CD4-positive, CD25-positive, alpha-beta regulatory T cell (primary cell): ENCODE measurements around the gene HNRNPLL. TPM values are rescaled to one million over a fixed set of nuclear protein-coding genes. Genes with fewer than 3 reads are reported as not detected.

Source experiments
- ATAC-seq, 2 donors: fragments of 150-1000 bp; cut with Tn5 transposase; one replicate each; pipeline ENCODE4 v1.10.0; 2021; ENCODE audit warnings: low read depth in 2 of 2, moderate number of reproducible peaks in 2 of 2, moderate library complexity in 1 of 2
- DNase-seq, 3 donors: peaks; one replicate each; pipeline versions ENCODE4 v3.0.0 to v3.0.0-alpha.2; 2012 to 2022; ENCODE audit warnings: mixed read lengths in 1 of 3
- H3K27ac ChIP-seq: one replicate; pipeline ENCODE4 v1.7.0; 2013; ENCODE audit warnings: mild to moderate bottlenecking, low read length; ENCODE audit not compliant: insufficient read depth, poor library complexity, severe bottlenecking
- H3K27me3 ChIP-seq: one replicate; pipeline ENCODE4 v1.7.0; 2013; ENCODE audit warnings: low read length; ENCODE audit not compliant: control insufficient read depth, insufficient read depth
- H3K36me3 ChIP-seq: one replicate; pipeline ENCODE4 v1.7.0; 2013; ENCODE audit warnings: mild to moderate bottlenecking, low read length, moderate library complexity; ENCODE audit not compliant: control insufficient read depth, insufficient read depth
- H3K4me1 ChIP-seq: 2 replicates; pipeline ENCODE4 v1.7.0; 2013; ENCODE audit warnings: mild to moderate bottlenecking, low read length; ENCODE audit not compliant: insufficient read depth, control insufficient read depth, poor library complexity, severe bottlenecking
- H3K4me3 ChIP-seq: one replicate; pipeline ENCODE4 v1.7.0; 2013; ENCODE audit warnings: low read depth, mild to moderate bottlenecking, low read length, moderate library complexity
- H3K9me3 ChIP-seq, 2 experiments: 1 replicate in 1 of 2; 2 replicates in 1 of 2; pipeline ENCODE4 v1.7.0; 2013; ENCODE audit warnings: low read length in 2 of 2, mild to moderate bottlenecking in 1 of 2, moderate library complexity in 1 of 2; ENCODE audit not compliant: control insufficient read depth in 2 of 2
- H3K27ac Mint-ChIP-seq, 3 donors: one replicate each; pipeline ENCODE4 v1.8.0; 2020 to 2022; ENCODE audit warnings: mild to moderate bottlenecking in 3 of 3, mixed read lengths in 3 of 3, moderate library complexity in 2 of 3
- H3K27me3 Mint-ChIP-seq: one replicate; pipeline ENCODE4 v1.8.0; 2022; ENCODE audit warnings: mild to moderate bottlenecking, mixed read lengths
- H3K36me3 Mint-ChIP-seq: one replicate; pipeline ENCODE4 v1.8.0; 2020; ENCODE audit warnings: mixed read lengths
- H3K4me1 Mint-ChIP-seq, 4 donors: one replicate each; pipeline ENCODE4 v1.8.0; 2020 to 2022; ENCODE audit warnings: mixed read lengths in 4 of 4, mild to moderate bottlenecking in 1 of 4
- H3K4me3 Mint-ChIP-seq, 4 donors: one replicate each; pipeline ENCODE4 v1.8.0; 2020 to 2022; ENCODE audit warnings: mild to moderate bottlenecking in 4 of 4, mixed read lengths in 4 of 4, moderate library complexity in 3 of 4
- H3K9me3 Mint-ChIP-seq, 7 donors: one replicate each; pipeline ENCODE4 v1.8.0; 2020 to 2022; ENCODE audit warnings: mixed read lengths in 7 of 7, mild to moderate bottlenecking in 3 of 7, moderate library complexity in 2 of 7
- polyA plus RNA-seq, 4 donors: library from polyadenylated mRNA; unstranded; fragments of 300-500 nt; fragmentation: Illumina TruSeq; gene quantifications; one replicate each; pipeline ENCODE4 v1.2.3, GENCODE V29; 2021
- total RNA-seq: library from RNA; stranded (reverse); gene quantifications from one replicate; pipeline ENCODE4 v1.2.3, GENCODE V29; 2022

Gene HNRNPLL
- total and polyA plus RNA-seq, 5 donors from 2014 or later, result 59.6 to 124 (median 73.0) TPM

- no peak overlapping the region for H3K4me3 ChIP-seq
- H3K9me3 Mint-ChIP-seq, result no peaks in the 10 kb centered on the region
- no peaks in the 10 kb centered on the region for H3K4me1 ChIP-seq
- peaks cover 50% of the 10 kb centered on the region for H3K36me3 ChIP-seq
- H3K4me3 Mint-ChIP-seq, result no peak overlapping the region
- no peak overlapping the region for H3K27ac Mint-ChIP-seq
- H3K27me3 Mint-ChIP-seq, result no peaks in the 10 kb centered on the region
- H3K4me1 Mint-ChIP-seq, result peaks cover 0 to 7% (median 1%) of the 10 kb centered on the region in 4 donors
- H3K36me3 Mint-ChIP-seq, result peaks cover 32% of the 10 kb centered on the region
- no peaks in the 10 kb centered on the region for H3K9me3 ChIP-seq
- no peak for ATAC-seq
- DNase-seq, result no peak
- H3K27me3 ChIP-seq, result no peaks in the 10 kb centered on the region
- H3K27ac ChIP-seq, result no peak overlapping the region
These were observed 41.0 kb downstream of the HNRNPLL start for GRCh38 chr2:38561691-38562090.

- Histone ChIP-seq H3K36me3 (peaks cover 37% of the 10 kb centered on the region), H3K27me3 (no peaks in the 10 kb centered on the region), H3K4me3 (no peak overlapping the region), H3K9me3 (no peaks in the 10 kb centered on the region), H3K4me1 (no peaks in the 10 kb centered on the region), H3K27ac (no peak overlapping the region)
- H3K9me3 Mint-ChIP-seq, result no peaks in the 10 kb centered on the region
- H3K27me3 Mint-ChIP-seq, result no peaks in the 10 kb centered on the region
- peaks cover 23% of the 10 kb centered on the region for H3K36me3 Mint-ChIP-seq
- ATAC-seq (no peak), DNase-seq (no peak)
- H3K4me1 Mint-ChIP-seq, result peaks cover 0 to 13% (median 2%) of the 10 kb centered on the region in 4 donors
- H3K4me3 Mint-ChIP-seq, result no peak overlapping the region
- no peak overlapping the region for H3K27ac Mint-ChIP-seq
These were observed 42.6 kb downstream of the HNRNPLL start for GRCh38 chr2:38560092-38560491.

- Histone ChIP-seq H3K4me1 (no peaks in the 10 kb centered on the region), H3K27ac (no peak overlapping the region), H3K4me3 (no peak overlapping the region), H3K36me3 (peaks cover 24% of the 10 kb centered on the region), H3K9me3 (no peaks in the 10 kb centered on the region), H3K27me3 (no peaks in the 10 kb centered on the region)
- Mint-ChIP-seq H3K27me3 (no peaks in the 10 kb centered on the region), H3K4me3 (no peak overlapping the region), H3K27ac (no peak overlapping the region), H3K9me3 (no peaks in the 10 kb centered on the region), H3K4me1 (peaks cover 0 to 9% (median 2%) of the 10 kb centered on the region in 4 donors), H3K36me3 (peaks cover 18% of the 10 kb centered on the region)
- no peak for ATAC-seq
- DNase-seq, result no peak
These were observed 44.7 kb downstream of the HNRNPLL start for GRCh38 chr2:38557981-38558380.

- H3K36me3 ChIP-seq, result peaks cover 18% of the 10 kb centered on the region
- no peak for ATAC-seq
- no peak overlapping the region for H3K27ac ChIP-seq
- H3K4me1 ChIP-seq, result peaks cover 3% of the 10 kb centered on the region
- Mint-ChIP-seq H3K27ac (peak overlapping the region in 2 of 3 donors; percentile 33 to 65), H3K36me3 (peaks cover 18% of the 10 kb centered on the region), H3K4me3 (no peak overlapping the region), H3K9me3 (no peaks in the 10 kb centered on the region), H3K27me3 (no peaks in the 10 kb centered on the region), H3K4me1 (peaks cover 0 to 9% (median 5%) of the 10 kb centered on the region in 4 donors)
- no peak overlapping the region for H3K4me3 ChIP-seq
- no peaks in the 10 kb centered on the region for H3K9me3 ChIP-seq
- H3K27me3 ChIP-seq, result no peaks in the 10 kb centered on the region
- DNase-seq, result no peak
These were observed 45.5 kb downstream of the HNRNPLL start for GRCh38 chr2:38557217-38557616.

- H3K4me1 Mint-ChIP-seq, result peaks cover 0 to 16% (median 8%) of the 10 kb centered on the region in 4 donors
- ATAC-seq (no peak), DNase-seq (no peak)
- peaks cover 8% of the 10 kb centered on the region for H3K36me3 Mint-ChIP-seq
- Histone ChIP-seq H3K27ac (no peak overlapping the region), H3K36me3 (peaks cover 10% of the 10 kb centered on the region), H3K9me3 (no peaks in the 10 kb centered on the region), H3K4me1 (peaks cover 4% of the 10 kb centered on the region), H3K4me3 (no peak overlapping the region), H3K27me3 (no peaks in the 10 kb centered on the region)
- no peaks in the 10 kb centered on the region for H3K9me3 Mint-ChIP-seq
- no peaks in the 10 kb centered on the region for H3K27me3 Mint-ChIP-seq
- H3K27ac Mint-ChIP-seq, result peak overlapping the region in 1 of 3 donors; percentile 11
- H3K4me3 Mint-ChIP-seq, result no peak overlapping the region
These were observed 46.5 kb downstream of the HNRNPLL start for GRCh38 chr2:38556006-38556801.

GRCh38 chr2:38554973-38555595 lies 47.6 kb downstream of the HNRNPLL start:
- no peak for ATAC-seq
- Mint-ChIP-seq H3K36me3 (peaks cover 2% of the 10 kb centered on the region), H3K4me1 (peaks cover 0 to 16% (median 7%) of the 10 kb centered on the region in 4 donors)

GRCh38 chr2:38553554-38553953 lies 49.2 kb downstream of the HNRNPLL start:
- no peaks in the 10 kb centered on the region for H3K36me3 Mint-ChIP-seq
- no peak overlapping the region for H3K27ac Mint-ChIP-seq

More at GRCh38 chr2:38554973-38555595, 47.6 kb downstream of the HNRNPLL start:
- H3K27ac Mint-ChIP-seq, result peak overlapping the region in 1 of 3 donors; percentile 34
- no peak overlapping the region for H3K4me3 ChIP-seq
- H3K9me3 ChIP-seq, result no peaks in the 10 kb centered on the region
- H3K4me3 Mint-ChIP-seq, result no peak overlapping the region
- H3K27me3 Mint-ChIP-seq, result no peaks in the 10 kb centered on the region
- no peaks in the 10 kb centered on the region for H3K27me3 ChIP-seq
- H3K27ac ChIP-seq, result no peak overlapping the region
- H3K36me3 ChIP-seq, result no peaks in the 10 kb centered on the region
- H3K4me1 ChIP-seq, result peaks cover 4% of the 10 kb centered on the region
- H3K9me3 Mint-ChIP-seq, result no peaks in the 10 kb centered on the region
- DNase-seq, result peak in 1 of 3 donors; percentile 34

More at GRCh38 chr2:38553554-38553953, 49.2 kb downstream of the HNRNPLL start:
- H3K36me3 ChIP-seq, result no peaks in the 10 kb centered on the region
- Mint-ChIP-seq H3K4me1 (peaks cover 0 to 16% (median 10%) of the 10 kb centered on the region in 4 donors), H3K4me3 (no peak overlapping the region), H3K9me3 (no peaks in the 10 kb centered on the region), H3K27me3 (no peaks in the 10 kb centered on the region)
- no peaks in the 10 kb centered on the region for H3K9me3 ChIP-seq
- ATAC-seq (no peak), DNase-seq (no peak)
- no peak overlapping the region for H3K4me3 ChIP-seq
- H3K4me1 ChIP-seq, result peaks cover 4% of the 10 kb centered on the region
- no peak overlapping the region for H3K27ac ChIP-seq
- H3K27me3 ChIP-seq, result no peaks in the 10 kb centered on the region
